Measurements from ENCODE around the gene PIKFYVE.
"Not testable (repeated sequence)": the region's sequence is repeated elsewhere in the genome, so short reads cannot be mapped to it uniquely, and the experiment has no call there.

Gene PIKFYVE

GRCh38 chr2:208363485-208363884 is 97.4 kb downstream of the PIKFYVE start:
- DNase-seq (ENCODE audit: low spot score) = peak; percentile 43

DNA sequence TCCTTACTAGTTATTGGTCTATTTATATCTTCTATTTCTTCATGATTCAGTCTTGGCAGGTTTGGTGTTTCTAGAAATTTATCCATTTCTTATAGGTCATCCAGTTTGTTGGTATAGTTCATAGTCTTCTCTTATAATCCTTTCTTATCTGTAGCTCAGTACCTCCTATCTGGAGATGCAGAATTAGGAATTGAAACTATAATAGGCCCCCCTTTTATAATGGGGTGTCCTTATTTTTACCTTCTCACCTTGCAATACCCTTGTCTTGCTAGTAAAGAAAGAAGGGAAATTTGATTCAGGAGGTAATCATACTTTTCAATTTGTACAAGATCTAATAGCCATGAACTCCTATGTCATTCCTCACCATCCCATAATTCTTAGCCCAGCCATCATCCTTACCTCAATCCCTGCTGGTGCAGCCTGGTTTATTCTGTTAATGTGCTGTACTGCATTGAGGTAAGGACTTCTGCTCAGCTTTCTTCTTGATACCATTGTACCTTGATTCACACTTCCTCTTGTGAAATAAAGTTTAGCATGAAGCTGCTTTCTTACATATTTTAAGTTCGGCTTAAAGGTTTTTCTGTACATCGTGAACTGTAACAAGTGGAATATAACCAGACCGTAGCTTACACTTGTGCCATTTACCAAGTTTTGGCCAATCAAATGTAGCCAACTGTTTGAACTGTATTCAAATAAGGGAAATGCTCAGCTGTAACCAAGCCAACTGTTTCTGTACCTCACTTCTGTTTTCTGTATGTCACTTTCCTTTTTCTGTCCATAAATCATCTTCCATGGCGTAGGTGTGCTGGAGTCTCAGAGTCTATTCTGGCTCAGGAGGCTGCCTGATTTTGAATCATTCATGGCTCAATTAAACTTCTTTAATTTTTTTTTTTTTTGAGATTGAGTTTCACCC is 100.4 kb downstream of the PIKFYVE start:
- no peak for DNase-seq (ENCODE audit: low spot score)

GRCh38 chr2:208369091-208369490 is 103.0 kb downstream of the PIKFYVE start:
- no peak for DNase-seq (ENCODE audit: low spot score)

DNA sequence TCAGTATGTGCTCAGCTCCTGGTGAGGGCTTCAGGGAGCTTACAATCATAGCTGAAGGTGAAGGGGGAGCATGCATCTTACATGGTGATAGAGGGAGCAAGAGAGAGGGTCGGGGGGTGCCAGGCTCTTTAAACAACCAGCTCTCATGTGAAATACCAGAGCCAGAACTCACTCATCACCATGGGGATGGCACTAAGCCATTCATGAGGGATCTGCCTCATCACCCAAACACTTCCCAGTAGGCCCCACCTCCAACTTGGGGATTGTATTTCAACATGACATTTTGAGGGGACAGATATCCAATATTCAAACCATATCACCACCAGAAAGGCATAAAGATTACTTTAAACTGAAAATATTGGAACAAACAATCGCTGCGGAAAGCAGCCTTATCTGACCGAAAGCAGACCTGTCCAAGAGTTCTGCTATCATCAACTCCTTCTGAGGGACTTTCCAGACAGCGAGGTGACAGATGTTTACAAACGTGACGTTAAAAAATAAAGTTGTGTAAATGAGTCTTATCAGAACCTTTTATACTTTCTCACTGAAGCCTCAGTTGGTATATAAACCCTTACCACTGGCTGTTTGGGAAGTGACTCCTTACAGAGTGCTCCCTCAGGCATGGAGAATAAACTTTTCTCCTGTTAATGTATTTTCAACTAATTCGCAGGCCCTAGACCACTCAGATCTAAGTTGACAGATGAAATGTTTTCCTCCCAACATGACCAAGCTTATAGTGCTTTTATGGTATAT is 105.0 kb downstream of the PIKFYVE start:
- no peak for DNase-seq (ENCODE audit: low spot score)

GRCh38 chr2:208371634-208371935 is 105.5 kb downstream of the PIKFYVE start:
- DNase-seq (ENCODE audit: low spot score) = no peak

DNA sequence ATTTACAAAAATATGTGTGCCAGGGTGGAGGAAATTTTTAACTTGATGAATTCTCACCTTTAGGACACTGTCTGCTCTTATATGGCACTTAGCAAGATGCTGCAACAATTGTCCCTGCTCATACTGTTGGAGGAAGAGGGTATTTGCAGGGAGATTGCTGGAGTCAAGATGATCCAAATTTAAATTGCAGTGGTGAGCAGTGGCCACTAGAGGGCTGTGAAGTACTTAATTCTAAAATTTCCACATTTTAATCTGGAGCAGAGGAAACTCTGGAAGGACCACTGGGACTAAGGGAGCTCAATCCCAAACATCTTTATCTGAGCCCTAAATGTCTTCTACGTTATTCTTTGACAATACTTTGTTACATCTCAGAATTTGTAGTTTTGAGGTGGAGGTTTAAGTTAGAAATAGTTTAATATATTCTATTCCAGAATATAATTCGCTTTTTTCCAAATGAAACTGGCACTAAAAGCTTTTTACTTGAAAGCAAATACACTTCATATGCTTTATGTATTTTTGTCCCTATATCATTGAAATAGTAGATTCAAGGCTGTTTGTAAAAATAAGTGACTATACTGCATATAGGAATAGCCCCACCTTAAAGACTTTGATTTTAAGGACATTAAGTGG is 107.5 kb downstream of the PIKFYVE start:
- peak; percentile 53 for DNase-seq (ENCODE audit: low spot score)

- DNase-seq (ENCODE audit: low spot score) = no peak
Observed at GRCh38 chr2:208375491-208376068, 109.5 kb downstream of the PIKFYVE start.

GRCh38 chr2:208377344-208377860 is 111.3 kb downstream of the PIKFYVE start:
- DNase-seq (ENCODE audit: low spot score) = not testable (repeated sequence)

- DNase-seq (ENCODE audit: low spot score) = no peak
Observed at GRCh38 chr2:208379192-208379591, 113.1 kb downstream of the PIKFYVE start.

GRCh38 chr2:208384637-208385036 is 118.6 kb downstream of the PIKFYVE start:
- DNase-seq (ENCODE audit: low spot score) = no peak

DNA sequence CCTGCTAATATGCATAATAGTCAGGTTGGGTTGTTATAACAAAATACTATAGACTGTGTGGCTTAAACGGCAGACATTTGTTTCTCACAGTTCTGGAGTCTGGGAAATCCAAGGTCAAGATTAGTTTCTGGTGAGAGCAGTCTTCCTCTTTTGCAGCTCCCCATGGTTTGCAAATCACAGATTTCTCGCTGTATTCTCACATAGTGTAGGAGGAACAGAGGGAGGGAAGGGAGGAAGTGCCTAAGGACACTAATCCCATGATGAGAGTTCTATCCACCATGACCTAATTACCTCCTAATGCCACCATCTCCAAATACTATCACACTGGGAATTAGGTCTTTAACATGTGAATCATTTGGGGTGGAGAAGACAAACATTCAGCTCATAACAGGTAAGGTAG is 120.5 kb downstream of the PIKFYVE start:
- no peak for DNase-seq (ENCODE audit: low spot score)

DNA sequence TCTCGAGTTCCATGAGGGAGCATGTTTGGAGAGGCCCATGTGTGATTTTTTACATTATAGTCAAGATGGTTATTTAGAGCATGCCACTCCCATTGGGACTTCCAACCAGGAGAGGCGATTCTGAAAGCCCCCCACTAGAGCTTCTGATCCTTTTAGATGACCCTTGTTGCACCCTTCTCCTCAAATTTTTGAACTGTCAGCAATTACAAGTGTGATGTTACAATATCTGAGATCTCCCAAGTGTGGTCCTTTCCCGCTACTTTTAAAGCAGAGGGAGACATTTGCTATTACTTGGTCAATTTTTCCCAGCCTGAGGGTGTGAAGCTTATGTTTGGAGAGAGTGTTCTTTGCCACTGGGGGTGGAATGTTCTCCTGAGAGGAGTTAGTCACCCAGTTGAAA is 123.9 kb downstream of the PIKFYVE start:
- DNase-seq (ENCODE audit: low spot score) = no peak

- DNase-seq (ENCODE audit: low spot score) = no peak
Observed at GRCh38 chr2:208392300-208392699, 126.2 kb downstream of the PIKFYVE start.

DNA sequence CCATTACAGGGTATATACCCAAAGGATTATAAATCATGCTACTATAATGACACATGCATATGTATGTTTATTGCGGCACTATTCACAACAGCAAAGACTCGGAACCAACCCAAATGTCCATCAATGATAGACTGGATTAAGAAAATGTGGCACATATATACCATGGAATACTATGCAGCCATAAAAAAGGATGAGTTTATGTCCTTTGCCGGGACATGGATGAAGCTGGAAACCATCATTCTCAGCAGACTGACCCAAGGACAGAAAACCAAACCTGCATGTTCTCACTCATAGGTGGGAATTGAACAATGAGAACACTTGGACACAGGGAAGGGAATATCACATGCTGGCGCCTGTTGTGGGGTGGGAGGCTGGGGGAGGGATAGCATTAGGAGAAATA is 130.7 kb downstream of the PIKFYVE start:
- not testable (repeated sequence) for DNase-seq (ENCODE audit: low spot score)

GRCh38 chr2:208399201-208399600 is 133.1 kb downstream of the PIKFYVE start:
- no peak for DNase-seq (ENCODE audit: low spot score)

DNA sequence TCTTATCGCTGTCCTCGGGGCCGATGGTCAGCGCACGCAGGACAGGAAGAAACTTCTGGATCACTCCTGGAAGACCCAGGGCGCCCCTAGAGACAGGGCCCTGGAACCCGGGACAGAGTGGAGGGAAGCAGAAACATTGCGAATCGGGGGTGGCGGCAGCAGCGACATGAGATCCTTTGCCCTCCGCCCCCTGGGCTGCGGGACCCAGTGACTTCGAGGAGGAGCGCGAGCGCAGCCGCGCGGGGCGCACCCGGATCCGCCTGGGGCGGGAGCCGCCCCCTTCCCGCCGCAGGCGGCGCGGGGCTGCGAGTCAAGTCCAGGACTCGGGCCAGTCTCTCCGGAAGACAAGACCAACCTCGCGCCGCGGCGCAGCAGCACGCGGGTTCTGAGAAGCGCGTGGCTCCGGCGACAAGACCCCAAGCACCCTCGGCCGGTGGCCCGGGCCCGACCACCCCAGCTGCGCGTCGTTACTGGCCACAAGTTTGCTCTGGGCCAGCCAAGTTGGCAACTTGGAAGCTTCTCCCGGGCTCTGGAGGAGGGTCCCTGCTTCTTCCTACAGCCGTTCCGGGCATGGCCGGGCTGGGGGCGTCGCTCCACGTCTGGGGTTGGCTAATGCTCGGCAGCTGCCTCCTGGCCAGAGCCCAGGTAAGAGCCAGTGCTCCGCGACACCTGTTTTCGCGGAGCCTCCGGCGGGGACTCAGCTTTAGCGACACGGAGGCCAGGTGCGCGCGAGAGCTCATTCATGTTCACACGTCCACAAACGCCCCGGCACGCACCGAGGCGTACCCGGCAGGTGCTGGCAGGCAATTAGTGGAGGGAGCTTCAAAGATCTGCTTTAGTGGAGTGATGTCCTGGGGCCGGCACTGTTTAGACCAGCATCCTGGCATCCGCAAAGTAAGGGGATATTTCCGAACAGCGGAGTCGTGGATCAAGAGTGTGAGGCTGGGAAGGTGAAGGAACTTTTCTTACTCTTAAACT is 140.7 kb downstream of the PIKFYVE start, which contains the start of gene PTH2R:
Gene PTH2R, plus strand, starts transcription at position 319 of the 978 bp plus-strand sequence. Its CDS starts 252 bp downstream, at position 571.
- no peak for DNase-seq (ENCODE audit: low spot score)

GRCh38 chr2:208407667-208408066 is 141.6 kb downstream of the PIKFYVE start:
- no peak for DNase-seq (ENCODE audit: low spot score)
